ENCODE data around the gene PTGER1. TPM values are rescaled to one million over a fixed set of nuclear protein-coding genes. Genes with fewer than 3 reads are reported as not detected.
A peak's percentile ranks its signal among the peaks of the same experiment; 100 is the strongest.

The PTGER1 gene
- total and polyA plus RNA-seq, 2 of the 13 experiments (the other 11 are each of a cell fraction or from before 2014, with no cell fraction given), result 0.13 TPM; not detected in 1

GRCh38 chr19:14505488-14506239 is 30.5 kb upstream of the PTGER1 start (continued):
- TF ChIP-seq ZNF292 (CRISPR knock-in tag; IDR thresholded peaks at IDR 0.05; ENCODE audit: borderline replicate concordance, low read depth) (no peak), ARNT2 (CRISPR knock-in tag; IDR thresholded peaks at IDR 0.05; ENCODE audit: low read depth) (0 out of 2 replicates have a peak, but pooled peaks have one; percentile 34), ATRX (CRISPR knock-in tag; IDR thresholded peaks at IDR 0.05; ENCODE audit: borderline replicate concordance) (no peak), GATAD1 (CRISPR knock-in tag; IDR thresholded peaks at IDR 0.05) (no peak), THAP9 (CRISPR knock-in tag; IDR thresholded peaks at IDR 0.05; ENCODE audit: borderline replicate concordance) (no peak), TGIF2 (CRISPR knock-in tag; IDR thresholded peaks at IDR 0.05) (no peak), ZNF770 (CRISPR knock-in tag; IDR thresholded peaks at IDR 0.05) (peak; percentile 60), CENPBD1 (CRISPR knock-in tag; IDR thresholded peaks at IDR 0.05; ENCODE audit: borderline replicate concordance, low read depth) (no peak)
